BJ (cell line): ENCODE results near the gene GEN1. TPM values are rescaled to one million over a fixed set of nuclear protein-coding genes. Genes with fewer than 3 reads are reported as not detected.
"Not testable (repeated sequence)": the region's sequence is repeated elsewhere in the genome, so short reads cannot be mapped to it uniquely, and the experiment has no call there.

ENCODE experiments used
- CTCF ChIA-PET: fragments of 350-600 bp; formaldehyde crosslinking; extraction: SDS; loops from one replicate; lab custom pipeline; 2021; ENCODE audit warnings: antibody characterized with exemption, inconsistent platforms; lab: Yijun Ruan, JAX
- POLR2A ChIA-PET: fragments of 300-600 bp; sonication (Branson Sonifier 250); formaldehyde crosslinking; extraction: SDS; loops from one replicate; lab custom pipeline; 2021; ENCODE audit warnings: antibody characterized with exemption; lab: Charles Lee
- DNase-seq: peaks from one replicate; pipeline ENCODE4 v3.0.0-alpha.2; 2011; ENCODE audit warnings: low read depth
- H3K27me3 ChIP-seq: 2 replicates; pipeline ENCODE4 v1.6.0; 2011; ENCODE audit warnings: low read length; ENCODE audit not compliant: control insufficient read depth, insufficient read depth
- H3K36me3 ChIP-seq: 2 replicates; pipeline ENCODE4 v1.5.1; 2011; ENCODE audit warnings: low read length; ENCODE audit not compliant: control insufficient read depth, insufficient read depth
- H3K4me3 ChIP-seq: 2 replicates; pipeline ENCODE4 v1.5.1; 2011; ENCODE audit warnings: low read depth, mild to moderate bottlenecking, control low read depth, low read length
- polyA plus RNA-seq: library from polyadenylated mRNA; depleted of rRNA; stranded (reverse); fragments of >200 nt; gene quantifications from 2 replicates; pipeline ENCODE4 v1.2.3, GENCODE V29; 2011
- TF ChIP-seq, protein P1 (sequence below): IDR thresholded peaks from 2 replicates; pipeline ENCODE4 v1.5.1; 2011; ENCODE audit warnings: low read depth, mild to moderate bottlenecking, control low read depth, inconsistent platforms, low read length, moderate library complexity; ENCODE audit not compliant: insufficient read depth

The GEN1 gene
- polyA plus RNA-seq, 1 experiment = 7.6 TPM

DNA sequence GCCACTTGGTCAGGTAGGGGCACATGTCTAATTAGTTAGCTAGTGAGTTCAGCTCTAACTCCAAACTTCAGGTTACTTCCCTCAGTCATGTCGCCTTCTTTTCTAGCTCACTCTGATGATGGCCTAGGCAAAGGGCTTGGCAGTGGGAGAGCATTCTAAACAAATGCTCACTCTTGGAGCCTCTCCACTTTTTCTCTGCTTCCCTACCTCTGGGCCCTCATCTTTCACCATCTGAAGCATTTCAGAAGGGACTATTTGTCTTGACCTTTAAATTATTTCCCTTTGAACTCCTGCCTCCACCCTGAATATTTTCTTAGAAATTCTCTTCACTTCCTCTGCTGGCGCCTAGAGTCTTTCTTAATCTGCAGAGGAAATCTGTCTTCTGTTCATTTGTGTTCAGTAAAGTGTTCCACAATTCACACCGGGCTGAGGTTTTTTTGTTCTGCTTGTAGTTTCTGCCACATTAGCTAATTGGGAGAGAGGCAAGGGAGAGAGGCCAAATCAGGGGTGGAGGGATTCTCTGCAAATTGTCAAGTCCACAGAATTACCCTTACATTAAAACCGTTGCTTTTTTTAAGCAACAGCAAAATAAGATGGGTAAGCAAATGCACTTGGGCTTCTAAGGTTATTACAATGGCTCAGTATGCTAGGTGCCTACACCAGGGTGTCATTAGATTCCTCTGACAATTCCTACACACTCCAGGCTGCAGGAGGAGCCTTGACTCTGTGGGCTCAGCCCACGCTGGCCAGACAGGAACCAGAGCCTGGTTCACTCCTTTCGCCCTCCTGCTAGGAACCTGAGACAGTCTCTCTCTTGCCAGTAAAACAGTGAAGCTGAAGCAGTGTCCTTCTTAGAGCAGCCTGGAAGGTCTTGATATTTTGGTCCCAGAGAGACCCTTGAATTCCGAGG, 67.9 kb downstream of the GEN1 start:
- H3K36me3 ChIP-seq = no peaks in the 10 kb centered on the region
- CTCF ChIA-PET = interaction anchor here (0.6 to 2.0 kb wide), 4 partner anchors 9 to 163 kb away, joined by 3 to 12 read pairs (median 4); no protein-coding TSS in a partner anchor
- TF ChIP-seq, protein P1, sequence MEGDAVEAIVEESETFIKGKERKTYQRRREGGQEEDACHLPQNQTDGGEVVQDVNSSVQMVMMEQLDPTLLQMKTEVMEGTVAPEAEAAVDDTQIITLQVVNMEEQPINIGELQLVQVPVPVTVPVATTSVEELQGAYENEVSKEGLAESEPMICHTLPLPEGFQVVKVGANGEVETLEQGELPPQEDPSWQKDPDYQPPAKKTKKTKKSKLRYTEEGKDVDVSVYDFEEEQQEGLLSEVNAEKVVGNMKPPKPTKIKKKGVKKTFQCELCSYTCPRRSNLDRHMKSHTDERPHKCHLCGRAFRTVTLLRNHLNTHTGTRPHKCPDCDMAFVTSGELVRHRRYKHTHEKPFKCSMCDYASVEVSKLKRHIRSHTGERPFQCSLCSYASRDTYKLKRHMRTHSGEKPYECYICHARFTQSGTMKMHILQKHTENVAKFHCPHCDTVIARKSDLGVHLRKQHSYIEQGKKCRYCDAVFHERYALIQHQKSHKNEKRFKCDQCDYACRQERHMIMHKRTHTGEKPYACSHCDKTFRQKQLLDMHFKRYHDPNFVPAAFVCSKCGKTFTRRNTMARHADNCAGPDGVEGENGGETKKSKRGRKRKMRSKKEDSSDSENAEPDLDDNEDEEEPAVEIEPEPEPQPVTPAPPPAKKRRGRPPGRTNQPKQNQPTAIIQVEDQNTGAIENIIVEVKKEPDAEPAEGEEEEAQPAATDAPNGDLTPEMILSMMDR = no peak
- H3K4me3 ChIP-seq = no peak overlapping the region
- peaks cover 4% of the 10 kb centered on the region; the same call in 1 of the 2 replicates for H3K27me3 ChIP-seq
- DNase-seq = no peak
- POLR2A ChIA-PET = no interaction called here

DNA sequence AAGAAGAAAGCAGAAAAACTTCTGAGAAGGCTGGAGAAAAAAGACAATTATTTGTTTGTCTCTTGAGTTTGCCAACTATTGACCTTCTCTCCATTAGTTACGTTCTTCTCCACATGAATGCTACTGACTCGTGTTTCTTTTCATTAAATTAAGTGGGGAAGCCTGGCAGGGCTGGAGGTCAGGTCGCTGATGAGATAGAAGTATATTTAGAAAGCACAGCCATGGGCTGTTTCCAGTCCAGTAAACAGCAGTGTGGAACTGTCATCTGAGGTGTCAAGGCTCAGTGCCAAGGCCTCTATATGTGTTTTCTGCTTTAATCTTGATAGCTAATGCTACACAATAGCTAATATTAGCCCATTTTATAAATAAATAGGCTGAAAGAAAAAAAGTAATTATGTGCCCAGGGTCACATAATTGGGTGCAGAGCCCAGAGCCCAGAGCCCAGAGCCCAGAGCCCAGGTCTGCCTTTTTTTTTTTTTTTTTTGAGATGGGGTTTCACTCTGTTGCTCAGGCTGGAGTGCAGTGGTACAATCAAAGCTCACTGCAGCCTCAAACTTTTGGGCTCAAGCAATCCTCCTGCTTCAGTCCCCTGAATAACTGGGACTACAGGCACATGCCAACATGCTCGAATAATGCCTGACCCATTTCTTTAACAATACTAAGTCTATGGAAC, 68.6 kb downstream of the GEN1 start:
- CTCF ChIA-PET = interaction anchor here (1.6 kb wide), 1 partner anchor 103 kb away, joined by 4 read pairs; no protein-coding TSS in a partner anchor
- no peak for DNase-seq
- TF ChIP-seq, protein P1 = no peak
- POLR2A ChIA-PET = no interaction called here
- no peaks in the 10 kb centered on the region for H3K36me3 ChIP-seq
- peaks cover 4% of the 10 kb centered on the region; the same call in 1 of the 2 replicates for H3K27me3 ChIP-seq
- H3K4me3 ChIP-seq = no peak overlapping the region

DNA sequence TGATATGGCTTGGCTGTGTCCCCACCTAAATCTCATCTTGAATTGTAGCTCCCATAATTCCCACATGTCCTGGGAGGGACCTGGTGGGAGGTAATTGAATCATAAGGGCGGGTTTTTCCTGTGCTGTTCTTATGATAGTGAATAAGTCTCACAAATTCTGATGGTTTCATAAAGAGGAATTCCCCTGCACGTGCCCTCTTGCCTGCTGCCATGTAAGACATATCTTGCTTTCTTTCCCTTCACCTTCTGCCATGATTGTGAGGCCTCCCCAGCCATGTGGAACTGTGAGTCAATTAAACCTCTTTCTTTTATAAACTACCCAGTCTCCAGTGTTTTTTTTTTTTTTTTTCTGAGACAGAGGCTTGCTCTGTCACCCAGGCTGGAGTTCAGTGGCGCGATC, 69.7 kb downstream of the GEN1 start:
- H3K27me3 ChIP-seq, POLR2A ChIA-PET, H3K36me3 ChIP-seq, H3K4me3 ChIP-seq, DNase-seq: not testable (repeated sequence)
- CTCF ChIA-PET = interaction anchor here (0.7 kb wide), 1 partner anchor 104 kb away, joined by 3 read pairs; no protein-coding TSS in a partner anchor

DNA sequence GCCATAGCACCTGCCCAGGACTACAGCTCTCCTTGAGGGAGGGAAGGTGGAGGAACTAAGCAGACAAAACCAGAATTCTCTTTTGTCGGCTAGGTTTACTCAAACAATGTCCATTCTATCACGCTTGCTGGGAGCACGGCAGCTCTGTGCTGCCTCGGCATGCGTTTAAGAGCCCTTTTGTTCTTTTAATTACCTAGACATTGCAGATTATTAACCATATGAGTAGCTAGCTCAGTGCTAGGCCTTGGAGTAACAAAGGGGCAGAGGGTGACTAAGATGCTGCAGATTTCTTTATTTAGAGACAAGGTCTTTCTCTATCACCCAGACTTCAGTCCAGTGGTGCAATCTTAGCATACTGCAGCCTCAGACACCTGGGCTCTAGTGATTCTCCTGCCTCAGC, 73.4 kb downstream of the GEN1 start:
- TF ChIP-seq, protein P1 = no peak
- DNase-seq = no peak
- ChIA-PET POLR2A (no interaction called here), CTCF (interaction anchor here (1.1 to 6.8 kb wide), 2 partner anchors 108 kb away, joined by 3 to 48 read pairs; no protein-coding TSS in a partner anchor)
- no peak overlapping the region for H3K4me3 ChIP-seq
- no peaks in the 10 kb centered on the region for H3K36me3 ChIP-seq
- H3K27me3 ChIP-seq = peaks cover 6% of the 10 kb centered on the region

DNA sequence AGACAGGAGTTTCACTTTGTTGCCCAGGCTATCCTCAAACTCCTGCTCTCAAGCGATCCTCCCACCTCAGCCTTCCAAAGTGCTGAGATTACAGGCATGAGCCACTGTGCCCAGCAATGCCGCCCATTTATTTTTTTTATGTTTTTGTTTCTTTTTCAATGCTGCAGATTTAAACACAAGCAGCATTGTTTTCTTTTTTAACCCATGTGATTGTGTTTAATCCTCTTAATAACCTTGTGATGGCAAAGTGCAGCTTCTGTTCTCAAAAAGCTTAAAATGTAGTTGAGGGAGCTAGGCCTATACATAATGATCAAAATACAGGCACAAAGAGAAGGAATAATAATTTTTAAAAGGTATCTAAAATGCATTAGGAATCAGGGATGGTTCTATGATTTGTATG, 73.8 kb downstream of the GEN1 start:
- TF ChIP-seq, protein P1 = no peak
- DNase-seq = no peak
- ChIA-PET CTCF (interaction anchor here (0.8 to 6.8 kb wide), 2 partner anchors 23 to 109 kb away, joined by 3 to 48 read pairs; no protein-coding TSS in a partner anchor), POLR2A (no interaction called here)
- H3K27me3 ChIP-seq = peaks cover 6% of the 10 kb centered on the region
- H3K4me3 ChIP-seq = no peak overlapping the region
- H3K36me3 ChIP-seq = no peaks in the 10 kb centered on the region
